Inflammatory macrophage (primary cell): Measurements from ENCODE around the gene SMIM38.

Source experiments
- DNase-seq, 2 donors: peaks; one replicate each; pipeline ENCODE4 v3.0.0-alpha.2; 2020 to 2022
- total RNA-seq, 18 experiments: gene quantifications; one replicate each; lab custom pipeline; 2026; ENCODE audit warnings: mixed read lengths in 6 of 18, inconsistent platforms in 2 of 18; lab: John Stamatoyannopoulos, UW

SMIM38 gene
- 0 to 0.55 (median 0.08) reads per million in 18 experiments for total RNA-seq

GRCh38 chr11:69155302-69156234 is at the start of gene SMIM38:
Gene SMIM38 (plus strand): TSS chr11:69155935. CDS start chr11:69157847, 1,912 bp downstream.
- no peak for DNase-seq

GRCh38 chr11:69106031-69106811 is 49.5 kb upstream of the SMIM38 start:
- DNase-seq = no peak

GRCh38 chr11:69107413-69107812 is 48.3 kb upstream of the SMIM38 start:
- no peak for DNase-seq

- no peak for DNase-seq
Observed at GRCh38 chr11:69108030-69108429, 47.7 kb upstream of the SMIM38 start.

- no peak for DNase-seq
Observed at GRCh38 chr11:69108559-69108958, 47.2 kb upstream of the SMIM38 start.

- DNase-seq = no peak
Observed at GRCh38 chr11:69109101-69109500, 46.6 kb upstream of the SMIM38 start.

- DNase-seq = no peak
Observed at GRCh38 chr11:69110451-69110850, 45.3 kb upstream of the SMIM38 start.

- no peak for DNase-seq
Observed at GRCh38 chr11:69111624-69112542, 43.9 kb upstream of the SMIM38 start.

GRCh38 chr11:69113226-69113625 is 42.5 kb upstream of the SMIM38 start:
- DNase-seq = no peak

GRCh38 chr11:69113646-69114340 is 41.9 kb upstream of the SMIM38 start:
- DNase-seq = no peak

GRCh38 chr11:69114362-69114761 is 41.4 kb upstream of the SMIM38 start:
- no peak for DNase-seq

GRCh38 chr11:69114811-69115523 is 40.8 kb upstream of the SMIM38 start:
- no peak for DNase-seq

GRCh38 chr11:69115586-69116560 is 39.9 kb upstream of the SMIM38 start:
- no peak for DNase-seq

GRCh38 chr11:69116671-69117070 is 39.1 kb upstream of the SMIM38 start:
- no peak for DNase-seq

GRCh38 chr11:69119190-69119589 is 36.5 kb upstream of the SMIM38 start:
- no peak for DNase-seq

GRCh38 chr11:69120096-69120875 is 35.4 kb upstream of the SMIM38 start:
- no peak for DNase-seq

GRCh38 chr11:69121021-69121420 is 34.7 kb upstream of the SMIM38 start:
- DNase-seq = no peak

- DNase-seq = no peak
Observed at GRCh38 chr11:69121621-69122325, 34.0 kb upstream of the SMIM38 start.

- no peak for DNase-seq
Observed at GRCh38 chr11:69122326-69122629, 33.5 kb upstream of the SMIM38 start.
